ENCODE results near the gene SPTB.

- TF ChIP-seq CTCF (IDR thresholded peaks at IDR 0.05): no peak
- TF ChIP-seq ZFX (IDR thresholded peaks at IDR 0.05; ENCODE audit: borderline replicate concordance): no peak
Measured at GRCh38 chr14:64868841-64869240, 10.9 kb downstream of the SPTB start.
